ENCODE measurements around the gene DAB1. TPM values are rescaled to one million over a fixed set of nuclear protein-coding genes. Genes with fewer than 3 reads are reported as not detected.

The DAB1 gene
- total RNA-seq, 6 experiments from 2014 or later, result 0.13 to 1.2 (median 0.23) TPM

GRCh38 chr1:57067863-57068262 lies 356.0 kb downstream of the DAB1 start:
- Mint-ChIP-seq H3K27me3 (ENCODE audit: insufficient read depth) (peaks cover 5% of the 10 kb centered on the region; the same call in 1 of the 2 replicates), H3K4me3 (no peak overlapping the region), H3K4me1 (ENCODE audit: low read depth) (peaks cover 10% of the 10 kb centered on the region), H3K9me3 (no peaks in the 10 kb centered on the region), H3K27ac (no peak overlapping the region), H3K36me3 (ENCODE audit: low read depth) (no peaks in the 10 kb centered on the region)
- no peak for DNase-seq
- no peak for TF ChIP-seq CTCF (IDR thresholded peaks at IDR 0.05)

GRCh38 chr1:57066980-57067610 lies 356.8 kb downstream of the DAB1 start:
- no peak for TF ChIP-seq CTCF (IDR thresholded peaks at IDR 0.05)
- no peak overlapping the region for H3K4me3 Mint-ChIP-seq
- no peaks in the 10 kb centered on the region for H3K36me3 Mint-ChIP-seq (ENCODE audit: low read depth)
- no peak overlapping the region for H3K27ac Mint-ChIP-seq
- DNase-seq, result no peak
- peaks cover 5% of the 10 kb centered on the region; the same call in 1 of the 2 replicates for H3K27me3 Mint-ChIP-seq (ENCODE audit: insufficient read depth)
- H3K9me3 Mint-ChIP-seq, result no peaks in the 10 kb centered on the region
- peaks cover 10% of the 10 kb centered on the region for H3K4me1 Mint-ChIP-seq (ENCODE audit: low read depth)

GRCh38 chr1:57065442-57065841 lies 358.4 kb downstream of the DAB1 start:
- Mint-ChIP-seq H3K4me1 (ENCODE audit: low read depth) (peaks cover 22% of the 10 kb centered on the region), H3K9me3 (no peaks in the 10 kb centered on the region), H3K36me3 (ENCODE audit: low read depth) (no peaks in the 10 kb centered on the region), H3K27ac (no peak overlapping the region), H3K27me3 (ENCODE audit: insufficient read depth) (0 out of 2 replicates have a peak, but pooled peaks cover 1% of the 10 kb centered on the region), H3K4me3 (no peak overlapping the region)
- no peak for TF ChIP-seq CTCF (IDR thresholded peaks at IDR 0.05)
- no peak for DNase-seq

- TF ChIP-seq CTCF (IDR thresholded peaks at IDR 0.05), result no peak
- no peaks in the 10 kb centered on the region for H3K36me3 Mint-ChIP-seq (ENCODE audit: low read depth)
- DNase-seq, result no peak
- no peak overlapping the region for H3K27ac Mint-ChIP-seq
- no peaks in the 10 kb centered on the region for H3K9me3 Mint-ChIP-seq
- H3K27me3 Mint-ChIP-seq (ENCODE audit: insufficient read depth), result no peaks in the 10 kb centered on the region
- no peak overlapping the region for H3K4me3 Mint-ChIP-seq
- peaks cover 24% of the 10 kb centered on the region for H3K4me1 Mint-ChIP-seq (ENCODE audit: low read depth)
Observed at GRCh38 chr1:57064379-57065140, 359.3 kb downstream of the DAB1 start.

- TF ChIP-seq CTCF (IDR thresholded peaks at IDR 0.05), result no peak
Observed at GRCh38 chr1:57063406-57064125, 360.3 kb downstream of the DAB1 start.

More at GRCh38 chr1:57063406-57064125, 360.3 kb downstream of the DAB1 start:
- Mint-ChIP-seq H3K27ac (no peak overlapping the region; the same call in 1 of the 2 replicates), H3K27me3 (ENCODE audit: insufficient read depth) (no peaks in the 10 kb centered on the region), H3K36me3 (ENCODE audit: low read depth) (no peaks in the 10 kb centered on the region), H3K4me1 (ENCODE audit: low read depth) (peaks cover 24% of the 10 kb centered on the region), H3K9me3 (no peaks in the 10 kb centered on the region), H3K4me3 (no peak overlapping the region)
- peak; percentile 6 for DNase-seq

Measured in HFFc6 (cell line).